Measurements from ENCODE around the gene APOC4. TPM values are rescaled to one million over a fixed set of nuclear protein-coding genes. Genes with fewer than 3 reads are reported as not detected.

The APOC4 gene
- total RNA-seq, 1 experiment from 2014 or later = not detected

GRCh38 chr19:44968670-44969069, 26.6 kb downstream of the APOC4 start:
- CTCF ChIA-PET = no interaction called here
- DNase-seq (ENCODE audit: low read depth, low spot score) = no peak
- peaks cover 10 to 24% of the 10 kb centered on the region in 2 experiments; a peak in 3 of 4 replicates for H3K36me3 ChIP-seq (ENCODE audit: control insufficient read depth in 1 of 2, insufficient read depth in 2 of 2, low read length in 2 of 2)
- POLR2A ChIA-PET = no interaction called here
- no peaks in the 10 kb centered on the region for H3K9me2 ChIP-seq (ENCODE audit: insufficient read depth)
- 0 out of 2 replicates have a peak, but pooled peaks cover 7% of the 10 kb centered on the region for H3K79me2 ChIP-seq (ENCODE audit: insufficient read depth, low read length)
- RAD21 ChIA-PET (ENCODE audit: low non-redundant PET in 1 of 2, low total read pairs in 2 of 2, uncharacterized antibody in 2 of 2, unreplicated experiment in 2 of 2) = no interaction called here
- H3K9me3 ChIP-seq (ENCODE audit: control insufficient read depth in 1 of 2, insufficient read depth in 1 of 2, low read depth in 1 of 2, low read length in 2 of 2) = no peaks in the 10 kb centered on the region
- no peaks in the 10 kb centered on the region for H3K4me1 ChIP-seq (ENCODE audit: control insufficient read depth in 1 of 2, insufficient read depth in 2 of 2, low read length in 2 of 2)
- no peak overlapping the region for H3K9ac ChIP-seq (ENCODE audit: low read length)
- no peaks in the 10 kb centered on the region for H3K27me3 ChIP-seq (ENCODE audit: insufficient read depth, low read length)
- no TSS peak for BruUV-seq (replicated peaks)
- intact Hi-C loops (cut with micrococcal nuclease) = no loop called here
- no peak overlapping the region for H2AFZ ChIP-seq (ENCODE audit: low read depth, low read length, poor library complexity, severe bottlenecking)
- no peak overlapping the region for H3K4me2 ChIP-seq (ENCODE audit: low read length)
- H3K4me3 ChIP-seq (replicated peaks in 1 of 2; ENCODE audit: low read depth in 1 of 2, low read length in 2 of 2) = no peak overlapping the region
- ATAC-seq = no peak
- TF ChIP-seq CBX3 (IDR thresholded peaks at IDR 0.05; ENCODE audit: low read depth) (no peak), POLR2A (IDR thresholded peaks at IDR 0.05; ENCODE audit: borderline replicate concordance, extremely low read depth, insufficient read depth, insufficient read length) (no peak), ATF3 (IDR thresholded peaks at IDR 0.05) (no peak), REST (IDR thresholded peaks at IDR 0.05; ENCODE audit: low read depth) (no peak), JUND (IDR thresholded peaks at IDR 0.05) (no peak), EGR1 (IDR thresholded peaks at IDR 0.05; ENCODE audit: low read depth) (no peak), ZBTB33 (IDR thresholded peaks at IDR 0.05; ENCODE audit: extremely low read depth, insufficient replicate concordance, low read length) (no peak), CEBPB (IDR thresholded peaks at IDR 0.05; ENCODE audit: low read depth) (no peak), POLR2AphosphoS5 (IDR thresholded peaks at IDR 0.05; ENCODE audit: low read depth, low read length) (no peak), YY1 (IDR thresholded peaks at IDR 0.05; ENCODE audit: extremely low read depth, insufficient replicate concordance, low read depth, low read length) (no peak), SIN3A (IDR thresholded peaks at IDR 0.05; ENCODE audit: low read depth) (no peak), RAD21 (IDR thresholded peaks at IDR 0.05; ENCODE audit: low read depth) (no peak), ZNF274 (IDR thresholded peaks at IDR 0.05; ENCODE audit: low read depth, low read length) (no peak), EZH2 (IDR thresholded peaks at IDR 0.05) (no peak), TCF7L2 (IDR thresholded peaks at IDR 0.05; ENCODE audit: borderline replicate concordance, extremely low read depth, insufficient read depth, insufficient read length) (no peak), SRF (IDR thresholded peaks at IDR 0.05; ENCODE audit: low read depth) (no peak), ZFX (IDR thresholded peaks at IDR 0.05) (no peak)
- no peaks in the 10 kb centered on the region for H4K20me1 ChIP-seq (ENCODE audit: insufficient read depth)
- no peak overlapping the region for H3K27ac ChIP-seq (ENCODE audit: low read depth, low read length)

Data from HCT116 (cell line).